Trophoblast cell (in vitro differentiated cells and primary cell): Measurements from ENCODE around the gene KRABD2.

Experiments used
- DNase-seq, 2 donors: peaks; one replicate each; pipeline ENCODE4 v3.0.0-alpha.2; 2016
- H2AFZ ChIP-seq: 2 replicates; pipeline ENCODE4 v1.6.1; 2013; ENCODE audit warnings: low read length, moderate library complexity, mild to moderate bottlenecking; ENCODE audit not compliant: insufficient read depth, poor library complexity
- H2AK5ac ChIP-seq: 2 replicates; pipeline ENCODE4 v1.6.1; 2013; ENCODE audit warnings: mild to moderate bottlenecking, low read length
- H2BK120ac ChIP-seq: 2 replicates; pipeline ENCODE4 v1.6.1; 2013; ENCODE audit warnings: low read length, mild to moderate bottlenecking, moderate library complexity; ENCODE audit not compliant: insufficient read depth, poor library complexity
- H2BK12ac ChIP-seq: 2 replicates; pipeline ENCODE4 v1.6.1; 2013; ENCODE audit warnings: mild to moderate bottlenecking, low read length, moderate library complexity
- H2BK5ac ChIP-seq: 2 replicates; pipeline ENCODE4 v1.6.1; 2013; ENCODE audit warnings: low read length, low read depth, moderate library complexity, mild to moderate bottlenecking; ENCODE audit not compliant: poor library complexity
- H3K14ac ChIP-seq: 2 replicates; pipeline ENCODE4 v1.6.1; 2013; ENCODE audit warnings: mild to moderate bottlenecking, low read length
- H3K18ac ChIP-seq: 2 replicates; pipeline ENCODE4 v1.6.1; 2013; ENCODE audit warnings: mild to moderate bottlenecking, low read length
- H3K23ac ChIP-seq: 2 replicates; pipeline ENCODE4 v1.6.1; 2013; ENCODE audit warnings: low read length
- H3K27ac ChIP-seq: 2 replicates; pipeline ENCODE4 v1.5.1; 2013; ENCODE audit warnings: low read depth, mild to moderate bottlenecking, inconsistent platforms, low read length, moderate library complexity
- H3K27me3 ChIP-seq: 2 replicates; pipeline ENCODE4 v1.6.1; 2013; ENCODE audit warnings: inconsistent platforms, mild to moderate bottlenecking, low read length, moderate library complexity; ENCODE audit not compliant: insufficient read depth
- H3K36me3 ChIP-seq, 2 experiments: 1 replicate in 1 of 2; 2 replicates in 1 of 2; pipeline ENCODE4 v1.6.1; 2013; ENCODE audit warnings: low read length in 2 of 2, mild to moderate bottlenecking in 2 of 2, moderate library complexity in 1 of 2; ENCODE audit not compliant: insufficient read depth in 2 of 2, control insufficient read depth in 1 of 2
- H3K4ac ChIP-seq: 2 replicates; pipeline ENCODE4 v1.6.1; 2013; ENCODE audit warnings: low read depth, mild to moderate bottlenecking, low read length, moderate library complexity
- H3K4me1 ChIP-seq, 2 experiments: 1 replicate in 1 of 2; 2 replicates in 1 of 2; pipeline ENCODE4 v1.6.1; 2013; ENCODE audit warnings: low read length in 2 of 2, mild to moderate bottlenecking in 2 of 2, moderate library complexity in 1 of 2; ENCODE audit not compliant: insufficient read depth in 2 of 2, control insufficient read depth in 1 of 2
- H3K4me2 ChIP-seq: 2 replicates; pipeline ENCODE4 v1.6.1; 2013; ENCODE audit warnings: inconsistent platforms, mild to moderate bottlenecking, low read length, moderate library complexity
- H3K4me3 ChIP-seq: 2 replicates; pipeline ENCODE4 v1.5.1; 2013; ENCODE audit warnings: mild to moderate bottlenecking, low read depth, low read length, inconsistent platforms
- H3K79me1 ChIP-seq: one replicate; pipeline ENCODE4 v1.6.1; 2013; ENCODE audit warnings: low read length
- H3K79me2 ChIP-seq: 2 replicates; pipeline ENCODE4 v1.6.1; 2013; ENCODE audit warnings: low read length, mild to moderate bottlenecking; ENCODE audit not compliant: control insufficient read depth, insufficient read depth, poor library complexity
- H3K9ac ChIP-seq: 2 replicates; pipeline ENCODE4 v1.6.1; 2013; ENCODE audit warnings: mild to moderate bottlenecking, low read length
- H3K9me3 ChIP-seq: 2 replicates; pipeline ENCODE4 v1.6.1; 2013; ENCODE audit warnings: low read depth, mild to moderate bottlenecking, control low read depth, inconsistent platforms, low read length; ENCODE audit not compliant: insufficient read depth
- H4K12ac ChIP-seq: 2 replicates; pipeline ENCODE4 v1.6.1; 2013; ENCODE audit warnings: low read depth, mild to moderate bottlenecking, low read length, moderate library complexity
- H4K8ac ChIP-seq: 2 replicates; pipeline ENCODE4 v1.6.1; 2013; ENCODE audit warnings: low read depth, mild to moderate bottlenecking, low read length, moderate library complexity
- H4K91ac ChIP-seq: one replicate; pipeline ENCODE4 v1.6.1; 2013; ENCODE audit warnings: low read depth, mild to moderate bottlenecking, low read length, moderate library complexity
- WGBS: extraction: QIAGEN DNeasy Blood & Tissue Kit; methylation state at CpG from one replicate; pipeline ENCODE4 v1.1.7; 2013; ENCODE audit warnings: missing lambda C conversion rate; ENCODE audit not compliant: insufficient read length, insufficient coverage; ENCODE audit errors: extremely low coverage; 5-methylcytosine and 5-hydroxymethylcytosine counted together

Gene KRABD2

GRCh38 chr17:8386841-8387240, 10.3 kb upstream of the KRABD2 start:
- Histone ChIP-seq H2AFZ (no peak overlapping the region), H3K4me2 (no peak overlapping the region), H4K91ac (no peak overlapping the region), H3K14ac (no peak overlapping the region), H4K8ac (no peak overlapping the region), H3K4me1 (peaks cover 23 to 24% of the 10 kb centered on the region in 2 experiments), H2AK5ac (no peak overlapping the region), H3K4ac (no peak overlapping the region), H3K79me1 (peaks cover 22% of the 10 kb centered on the region), H2BK12ac (no peak overlapping the region), H3K4me3 (no peak overlapping the region), H3K9ac (no peak overlapping the region), H3K23ac (no peak overlapping the region), H3K79me2 (peaks cover 11% of the 10 kb centered on the region), H2BK120ac (no peak overlapping the region), H3K27ac (no peak overlapping the region), H3K36me3 (peaks cover 0 to 1% of the 10 kb centered on the region in 2 experiments), H3K9me3 (no peaks in the 10 kb centered on the region), H2BK5ac (no peak overlapping the region), H3K27me3 (no peaks in the 10 kb centered on the region), H3K18ac (no peak overlapping the region), H4K12ac (no peak overlapping the region)
- no CpG with 5 or more reads among the region's 6 CpGs for WGBS
- peak in 1 of 2 donors; percentile 46 for DNase-seq

GRCh38 chr17:8384801-8385378, 8.4 kb upstream of the KRABD2 start:
- H4K91ac ChIP-seq, result peak overlapping the region; percentile 67
- H4K8ac ChIP-seq, result peak overlapping the region; percentile 65
- peaks cover 7 to 20% of the 10 kb centered on the region in 2 experiments for H3K36me3 ChIP-seq
- H2AK5ac ChIP-seq, result no peak overlapping the region
- H3K4me3 ChIP-seq, result no peak overlapping the region
- no peak overlapping the region for H3K9ac ChIP-seq
- peak overlapping the region; percentile 15 for H3K18ac ChIP-seq
- peak overlapping the region; percentile 65 for H2BK5ac ChIP-seq
- H3K27ac ChIP-seq, result peak overlapping the region; percentile 90
- peak overlapping the region; percentile 83 for H3K4me2 ChIP-seq
- H3K9me3 ChIP-seq, result no peaks in the 10 kb centered on the region
- peak overlapping the region; percentile 93 for H2BK120ac ChIP-seq
- H3K23ac ChIP-seq, result no peak overlapping the region
- WGBS, result no CpG with 5 or more reads among the region's 12 CpGs
- peaks cover 15 to 17% of the 10 kb centered on the region in 2 experiments for H3K4me1 ChIP-seq
- H4K12ac ChIP-seq, result no peak overlapping the region
- peak; percentile 95 to 97 for DNase-seq
- H3K27me3 ChIP-seq, result no peaks in the 10 kb centered on the region
- no peak overlapping the region for H3K4ac ChIP-seq
- H2BK12ac ChIP-seq, result peak overlapping the region; percentile 82
- H3K79me2 ChIP-seq, result peaks cover 13% of the 10 kb centered on the region
- no peak overlapping the region for H2AFZ ChIP-seq
- H3K14ac ChIP-seq, result peak overlapping the region; percentile 67
- peaks cover 22% of the 10 kb centered on the region for H3K79me1 ChIP-seq

- peaks cover 13% of the 10 kb centered on the region for H3K79me2 ChIP-seq
- WGBS, result no CpG with 5 or more reads among the region's 55 CpGs
Measured at GRCh38 chr17:8383143-8383822, 6.8 kb upstream of the KRABD2 start, which contains the start of gene RPL26. Gene RPL26, minus strand, starts transcription at chr17:8383193. Its CDS starts 883 bp downstream, at chr17:8382310.

GRCh38 chr17:8382880-8383142, 6.3 kb upstream of the KRABD2 start:
- H2BK120ac ChIP-seq, result no peak overlapping the region
- H3K18ac ChIP-seq, result no peak overlapping the region
- no peaks in the 10 kb centered on the region for H3K27me3 ChIP-seq
- peaks cover 22% of the 10 kb centered on the region for H3K79me1 ChIP-seq
- no CpG with 5 or more reads among the region's 15 CpGs for WGBS
- no peak overlapping the region for H3K14ac ChIP-seq
- H2BK12ac ChIP-seq, result no peak overlapping the region
- no peak for DNase-seq
- peaks cover 13% of the 10 kb centered on the region for H3K79me2 ChIP-seq
- H3K23ac ChIP-seq, result no peak overlapping the region
- H3K4me1 ChIP-seq, result peaks cover 15 to 17% of the 10 kb centered on the region in 2 experiments
- peak overlapping the region; percentile 76 for H3K4me3 ChIP-seq
- peak overlapping the region; percentile 60 for H3K27ac ChIP-seq
- H3K4me2 ChIP-seq, result peak overlapping the region; percentile 73
- H4K91ac ChIP-seq, result peak overlapping the region; percentile 27
- H2AK5ac ChIP-seq, result no peak overlapping the region
- H3K9ac ChIP-seq, result peak overlapping the region; percentile 85
- H3K4ac ChIP-seq, result peak overlapping the region; percentile 49
- no peak overlapping the region for H2AFZ ChIP-seq
- H3K9me3 ChIP-seq, result no peaks in the 10 kb centered on the region
- peaks cover 16 to 36% of the 10 kb centered on the region in 2 experiments for H3K36me3 ChIP-seq
- peak overlapping the region; percentile 70 for H4K8ac ChIP-seq
- peak overlapping the region; percentile 31 for H2BK5ac ChIP-seq
- no peak overlapping the region for H4K12ac ChIP-seq

More at GRCh38 chr17:8383143-8383822, 6.8 kb upstream of the KRABD2 start, which contains the start of gene RPL26:
- H2AFZ ChIP-seq, result peak within 1 kb of the TSS; percentile 58
- peak within 1 kb of the TSS; percentile 47 for H4K12ac ChIP-seq
- H3K79me1 ChIP-seq, result peaks cover 22% of the 10 kb centered on the region
- peaks cover 15 to 17% of the 10 kb centered on the region in 2 experiments for H3K4me1 ChIP-seq
- peak within 1 kb of the TSS; percentile 67 for H4K91ac ChIP-seq
- H3K9me3 ChIP-seq, result no peaks in the 10 kb centered on the region
- H3K18ac ChIP-seq, result peak within 1 kb of the TSS; percentile 20
- H3K4me2 ChIP-seq, result peak within 1 kb of the TSS; percentile 83
- H2AK5ac ChIP-seq, result no peak within 1 kb of the TSS
- H3K9ac ChIP-seq, result peak within 1 kb of the TSS; percentile 91
- peaks cover 12 to 32% of the 10 kb centered on the region in 2 experiments for H3K36me3 ChIP-seq
- H3K14ac ChIP-seq, result peak within 1 kb of the TSS; percentile 82
- H3K27ac ChIP-seq, result peak within 1 kb of the TSS; percentile 90
- peak within 1 kb of the TSS; percentile 49 for H3K4ac ChIP-seq
- DNase-seq, result peak; percentile 98 to 100
- peak within 1 kb of the TSS; percentile 57 for H2BK5ac ChIP-seq
- H3K4me3 ChIP-seq, result peak within 1 kb of the TSS; percentile 80
- H2BK120ac ChIP-seq, result peak within 1 kb of the TSS; percentile 84
- H2BK12ac ChIP-seq, result peak within 1 kb of the TSS; percentile 27
- H3K27me3 ChIP-seq, result no peaks in the 10 kb centered on the region
- no peak within 1 kb of the TSS for H3K23ac ChIP-seq
- H4K8ac ChIP-seq, result peak within 1 kb of the TSS; percentile 70
